K562 (cell line): ENCODE results near the gene CFAP20. TPM values are rescaled to one million over a fixed set of nuclear protein-coding genes. Genes with fewer than 3 reads are reported as not detected.
A peak's percentile ranks its signal among the peaks of the same experiment; 100 is the strongest.

Experiments
- ASH1L ChIP-seq: fragments of 450-650 bp; IDR thresholded peaks from 2 replicates; pipeline ENCODE4 v1.6.1; 2018; ENCODE audit warnings: borderline replicate concordance, mild to moderate bottlenecking, low read depth; ENCODE audit not compliant: partially characterized antibody
- CCAR2 ChIP-seq: fragments of 200-400 bp; formaldehyde crosslinking; IDR thresholded peaks from 2 replicates; pipeline ENCODE4 v1.6.1; 2017; ENCODE audit warnings: mild to moderate bottlenecking, low read depth, low read length
- HMG20A ChIP-seq: fragments of 450-650 bp; formaldehyde crosslinking; conservative IDR thresholded peaks from 2 replicates; pipeline ENCODE4 v1.4.0; 2020; ENCODE audit warnings: mild to moderate bottlenecking, mixed read lengths
- HNRNPLL ChIP-seq: fragments of 200-400 bp; formaldehyde crosslinking; IDR thresholded peaks from 2 replicates; pipeline ENCODE4 v1.6.1; 2017; ENCODE audit warnings: low read length, low read depth, mild to moderate bottlenecking; ENCODE audit not compliant: poor library complexity, severe bottlenecking
- JUNB ChIP-seq: fragments of 450-650 bp; formaldehyde crosslinking; conservative IDR thresholded peaks from 2 replicates; pipeline ENCODE4 v1.4.0; 2020; ENCODE audit warnings: mild to moderate bottlenecking
- KLF16 ChIP-seq: IDR thresholded peaks from 2 replicates; pipeline ENCODE4 v1.6.1; 2016; ENCODE audit warnings: antibody characterized with exemption
- MYC ChIP-seq, 2 experiments: fragments of 250-450 bp in 1 of 2; sonication (Bioruptor Pico) in 1 of 2; IDR thresholded peaks; 2 replicates each; pipeline versions ENCODE4 v1.5.1 to v1.6.1; 2012 to 2021; ENCODE audit warnings: low read depth in 2 of 2, borderline replicate concordance in 1 of 2, improper control_type of control experiment in 1 of 2, low read length in 1 of 2, mild to moderate bottlenecking in 1 of 2, moderate library complexity in 1 of 2
- POLR2H ChIP-seq: IDR thresholded peaks from 2 replicates; pipeline ENCODE4 v1.6.1; 2016; ENCODE audit warnings: missing genetic modification characterization, low read depth, mild to moderate bottlenecking, control low read depth, missing compliant biosample characterization, moderate library complexity
- RNF2 ChIP-seq: sonication (generic); IDR thresholded peaks from 2 replicates; pipeline ENCODE4 v1.6.1; 2016
- RUNX1 ChIP-seq: sonication (generic); IDR thresholded peaks from 2 replicates; pipeline ENCODE4 v1.6.1; 2016; ENCODE audit warnings: antibody characterized with exemption, low read depth
- SETDB1 ChIP-seq: IDR thresholded peaks from one replicate; pipeline ENCODE4 v1.6.1; 2012; ENCODE audit warnings: low read length, control low read depth, inconsistent platforms
- SMARCA5 ChIP-seq: fragments of 450-650 bp; IDR thresholded peaks from 2 replicates; pipeline ENCODE4 v1.6.1; 2016
- TBP ChIP-seq: optimal IDR thresholded peaks from 2 replicates; pipeline ENCODE3; 2011; ENCODE audit warnings: low read depth, low read length, improper control_type of control experiment
- TGIF2 ChIP-seq: sonication (generic); formaldehyde crosslinking; IDR thresholded peaks from 2 replicates; pipeline ENCODE4 v1.8.1; 2022; ENCODE audit warnings: mild to moderate bottlenecking, missing genetic modification reagents, moderate library complexity
- ZBTB8A ChIP-seq: fragments of 450-650 bp; IDR thresholded peaks from 2 replicates; pipeline ENCODE4 v1.6.1; 2018; ENCODE audit warnings: mild to moderate bottlenecking, moderate library complexity; ENCODE audit not compliant: partially characterized antibody
- ZNF41 ChIP-seq: fragments of 250-450 bp; sonication (Bioruptor Pico); conservative IDR thresholded peaks from 2 replicates; pipeline ENCODE4 v1.4.0; 2020; ENCODE audit warnings: mild to moderate bottlenecking
- ZNF764 ChIP-seq: fragments of 250-450 bp; sonication (Bioruptor Pico); IDR thresholded peaks from 2 replicates; pipeline ENCODE4 v1.4.0; 2020; ENCODE audit warnings: low read depth, mild to moderate bottlenecking, moderate library complexity
- polyA plus RNA-seq, 8 experiments: library from polyadenylated mRNA; depleted of rRNA in 4 of 8; stranded (reverse) in 5 of 8; unstranded in 3 of 8; fragments of >200 nt; fragmentation: Nextera tagmentation in 2 of 8; fragmentation: Illumina TruSeq in 1 of 8; extraction: Ambion mirVana in 2 of 8; extraction: Trizol in 1 of 8; gene quantifications; 2 replicates each; pipeline versions ENCODE4 v1.2.1 to v1.2.3, GENCODE V29; 2011 to 2014; ENCODE audit warnings: inconsistent platforms in 1 of 8, missing spikeins in 1 of 8
- total RNA-seq, 7 experiments: library from RNA; depleted of rRNA in 6 of 7; stranded (reverse); fragments of >200 nt in 6 of 7; fragmentation: Illumina TruSeq in 2 of 7; extraction: Trizol in 2 of 7; gene quantifications; 2 replicates each; pipeline versions ENCODE4 v1.2.1 to v1.2.3, GENCODE V29; 2011 to 2021; ENCODE audit warnings: low replicate concordance in 1 of 7
- TF ChIP-seq, protein P1 (sequence below): fragments of 450-650 bp; IDR thresholded peaks from 2 replicates; pipeline ENCODE4 v1.6.1; 2016; ENCODE audit warnings: mild to moderate bottlenecking
- TF ChIP-seq, protein P2 (sequence below): fragments of 250-450 bp; sonication (Bioruptor Pico); IDR thresholded peaks from 2 replicates; pipeline ENCODE4 v1.5.0; 2020; ENCODE audit warnings: mild to moderate bottlenecking
- TF ChIP-seq, protein P3 (sequence below): fragments of 450-650 bp; formaldehyde crosslinking; IDR thresholded peaks from 2 replicates; pipeline ENCODE4 v1.4.0; 2020; ENCODE audit warnings: mild to moderate bottlenecking, mixed read lengths
- TF ChIP-seq, protein P4 (sequence below): conservative IDR thresholded peaks from 2 replicates; pipeline ENCODE4 v1.6.1; 2011; ENCODE audit warnings: low read depth, mild to moderate bottlenecking, low read length; ENCODE audit not compliant: control insufficient read depth

Gene CFAP20
- total and polyA plus RNA-seq, 9 of the 15 experiments (the other 6 are each of a cell fraction or from before 2014, with no cell fraction given) = 20.5 to 90.5 (median 75.3) TPM

GRCh38 chr16:58129097-58129936 is at the start of gene CFAP20 (continued):
- TF ChIP-seq ZNF764 (no peak), ASH1L (peak; percentile 82), HNRNPLL (peak; percentile 97), TBP (peak; percentile 91), KLF16 (no peak), TGIF2 (CRISPR knock-in tag) (no peak), HMG20A (CRISPR knock-in tag) (no peak), ZBTB8A (no peak), RNF2 (peak; percentile 85), SETDB1 (no peak), ZNF41 (no peak), JUNB (no peak), SMARCA5 (no peak), POLR2H (tag) (peak; percentile 80), MYC (IDR thresholded peaks at IDR 0.05; ENCODE audit: low read depth, low read length) (peak; percentile 95), MYC (CRISPR knock-in tag; IDR thresholded peaks at IDR 0.05; ENCODE audit: borderline replicate concordance, low read depth) (0 out of 2 replicates have a peak, but pooled peaks have one; percentile 34), CCAR2 (no peak; the same call in 1 of the 2 replicates), RUNX1 (no peak; the same call in 1 of the 2 replicates)
- TF ChIP-seq, protein P1, sequence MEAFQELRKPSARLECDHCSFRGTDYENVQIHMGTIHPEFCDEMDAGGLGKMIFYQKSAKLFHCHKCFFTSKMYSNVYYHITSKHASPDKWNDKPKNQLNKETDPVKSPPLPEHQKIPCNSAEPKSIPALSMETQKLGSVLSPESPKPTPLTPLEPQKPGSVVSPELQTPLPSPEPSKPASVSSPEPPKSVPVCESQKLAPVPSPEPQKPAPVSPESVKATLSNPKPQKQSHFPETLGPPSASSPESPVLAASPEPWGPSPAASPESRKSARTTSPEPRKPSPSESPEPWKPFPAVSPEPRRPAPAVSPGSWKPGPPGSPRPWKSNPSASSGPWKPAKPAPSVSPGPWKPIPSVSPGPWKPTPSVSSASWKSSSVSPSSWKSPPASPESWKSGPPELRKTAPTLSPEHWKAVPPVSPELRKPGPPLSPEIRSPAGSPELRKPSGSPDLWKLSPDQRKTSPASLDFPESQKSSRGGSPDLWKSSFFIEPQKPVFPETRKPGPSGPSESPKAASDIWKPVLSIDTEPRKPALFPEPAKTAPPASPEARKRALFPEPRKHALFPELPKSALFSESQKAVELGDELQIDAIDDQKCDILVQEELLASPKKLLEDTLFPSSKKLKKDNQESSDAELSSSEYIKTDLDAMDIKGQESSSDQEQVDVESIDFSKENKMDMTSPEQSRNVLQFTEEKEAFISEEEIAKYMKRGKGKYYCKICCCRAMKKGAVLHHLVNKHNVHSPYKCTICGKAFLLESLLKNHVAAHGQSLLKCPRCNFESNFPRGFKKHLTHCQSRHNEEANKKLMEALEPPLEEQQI = peak; percentile 80; the same call in 1 of the 2 replicates
- TF ChIP-seq, protein P2, sequence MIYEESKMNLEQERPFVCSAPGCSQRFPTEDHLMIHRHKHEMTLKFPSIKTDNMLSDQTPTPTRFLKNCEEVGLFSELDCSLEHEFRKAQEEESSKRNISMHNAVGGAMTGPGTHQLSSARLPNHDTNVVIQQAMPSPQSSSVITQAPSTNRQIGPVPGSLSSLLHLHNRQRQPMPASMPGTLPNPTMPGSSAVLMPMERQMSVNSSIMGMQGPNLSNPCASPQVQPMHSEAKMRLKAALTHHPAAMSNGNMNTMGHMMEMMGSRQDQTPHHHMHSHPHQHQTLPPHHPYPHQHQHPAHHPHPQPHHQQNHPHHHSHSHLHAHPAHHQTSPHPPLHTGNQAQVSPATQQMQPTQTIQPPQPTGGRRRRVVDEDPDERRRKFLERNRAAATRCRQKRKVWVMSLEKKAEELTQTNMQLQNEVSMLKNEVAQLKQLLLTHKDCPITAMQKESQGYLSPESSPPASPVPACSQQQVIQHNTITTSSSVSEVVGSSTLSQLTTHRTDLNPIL (CRISPR knock-in tag) = no peak
- TF ChIP-seq, protein P3, sequence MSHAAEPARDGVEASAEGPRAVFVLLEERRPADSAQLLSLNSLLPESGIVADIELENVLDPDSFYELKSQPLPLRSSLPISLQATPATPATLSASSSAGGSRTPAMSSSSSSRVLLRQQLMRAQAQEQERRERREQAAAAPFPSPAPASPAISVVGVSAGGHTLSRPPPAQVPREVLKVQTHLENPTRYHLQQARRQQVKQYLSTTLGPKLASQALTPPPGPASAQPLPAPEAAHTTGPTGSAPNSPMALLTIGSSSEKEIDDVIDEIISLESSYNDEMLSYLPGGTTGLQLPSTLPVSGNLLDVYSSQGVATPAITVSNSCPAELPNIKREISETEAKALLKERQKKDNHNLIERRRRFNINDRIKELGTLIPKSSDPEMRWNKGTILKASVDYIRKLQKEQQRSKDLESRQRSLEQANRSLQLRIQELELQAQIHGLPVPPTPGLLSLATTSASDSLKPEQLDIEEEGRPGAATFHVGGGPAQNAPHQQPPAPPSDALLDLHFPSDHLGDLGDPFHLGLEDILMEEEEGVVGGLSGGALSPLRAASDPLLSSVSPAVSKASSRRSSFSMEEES = no peak
- TF ChIP-seq, protein P4, sequence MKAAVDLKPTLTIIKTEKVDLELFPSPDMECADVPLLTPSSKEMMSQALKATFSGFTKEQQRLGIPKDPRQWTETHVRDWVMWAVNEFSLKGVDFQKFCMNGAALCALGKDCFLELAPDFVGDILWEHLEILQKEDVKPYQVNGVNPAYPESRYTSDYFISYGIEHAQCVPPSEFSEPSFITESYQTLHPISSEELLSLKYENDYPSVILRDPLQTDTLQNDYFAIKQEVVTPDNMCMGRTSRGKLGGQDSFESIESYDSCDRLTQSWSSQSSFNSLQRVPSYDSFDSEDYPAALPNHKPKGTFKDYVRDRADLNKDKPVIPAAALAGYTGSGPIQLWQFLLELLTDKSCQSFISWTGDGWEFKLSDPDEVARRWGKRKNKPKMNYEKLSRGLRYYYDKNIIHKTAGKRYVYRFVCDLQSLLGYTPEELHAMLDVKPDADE = peak; percentile 61
